Chondrocyte (in vitro differentiated cells): ENCODE data around the gene RUBCN. TPM values are rescaled to one million over a fixed set of nuclear protein-coding genes. Genes with fewer than 3 reads are reported as not detected.

Experiments used
- DNase-seq: peaks from one replicate; pipeline ENCODE4 v3.0.0; 2021; ENCODE audit warnings: mixed read lengths, low spot score
- H3K27ac Mint-ChIP-seq: one replicate; pipeline ENCODE4 v1.8.0; 2021; ENCODE audit warnings: mild to moderate bottlenecking, moderate library complexity, mixed read lengths; ENCODE audit not compliant: unreplicated experiment
- H3K27me3 Mint-ChIP-seq: 2 replicates; pipeline ENCODE4 v1.8.0; 2021; ENCODE audit warnings: low read depth, mixed read lengths
- H3K36me3 Mint-ChIP-seq: 2 replicates; pipeline ENCODE4 v1.8.0; 2021; ENCODE audit warnings: low read depth, mixed read lengths
- H3K4me1 Mint-ChIP-seq: 2 replicates; pipeline ENCODE4 v1.8.0; 2021; ENCODE audit warnings: low read depth, mild to moderate bottlenecking, mixed read lengths
- H3K4me3 Mint-ChIP-seq: one replicate; pipeline ENCODE4 v1.8.0; 2021; ENCODE audit warnings: mild to moderate bottlenecking, moderate library complexity, mixed read lengths; ENCODE audit not compliant: unreplicated experiment
- H3K9me3 Mint-ChIP-seq: 2 replicates; pipeline ENCODE4 v1.8.0; 2021; ENCODE audit warnings: low read depth, mixed read lengths
- long read RNA-seq: library from polyadenylated mRNA; stranded (forward); transcript quantifications from one replicate; pipeline ENCODE4 v2.0.0, GENCODE V29; 2021
- total RNA-seq: library from RNA; stranded (reverse); gene quantifications from 3 replicates; pipeline ENCODE4 v1.2.1, GENCODE V29; 2021
- TF ChIP-seq, protein P1 (sequence below): fragments of 200-600 bp; sonication (generic); IDR thresholded peaks from 2 replicates; pipeline ENCODE4 v1.5.0; 2021; ENCODE audit warnings: antibody characterized with exemption, mild to moderate bottlenecking, moderate library complexity

The RUBCN gene
- total RNA-seq, result 27.2 to 32.3 TPM (median 31.2 TPM) in 3 replicates
- long read RNA-seq, partial matches to known transcripts, result 2 of 5 reads
- long read RNA-seq, other reads (novel, unspliced or antisense), result 2 of 5 reads

DNA sequence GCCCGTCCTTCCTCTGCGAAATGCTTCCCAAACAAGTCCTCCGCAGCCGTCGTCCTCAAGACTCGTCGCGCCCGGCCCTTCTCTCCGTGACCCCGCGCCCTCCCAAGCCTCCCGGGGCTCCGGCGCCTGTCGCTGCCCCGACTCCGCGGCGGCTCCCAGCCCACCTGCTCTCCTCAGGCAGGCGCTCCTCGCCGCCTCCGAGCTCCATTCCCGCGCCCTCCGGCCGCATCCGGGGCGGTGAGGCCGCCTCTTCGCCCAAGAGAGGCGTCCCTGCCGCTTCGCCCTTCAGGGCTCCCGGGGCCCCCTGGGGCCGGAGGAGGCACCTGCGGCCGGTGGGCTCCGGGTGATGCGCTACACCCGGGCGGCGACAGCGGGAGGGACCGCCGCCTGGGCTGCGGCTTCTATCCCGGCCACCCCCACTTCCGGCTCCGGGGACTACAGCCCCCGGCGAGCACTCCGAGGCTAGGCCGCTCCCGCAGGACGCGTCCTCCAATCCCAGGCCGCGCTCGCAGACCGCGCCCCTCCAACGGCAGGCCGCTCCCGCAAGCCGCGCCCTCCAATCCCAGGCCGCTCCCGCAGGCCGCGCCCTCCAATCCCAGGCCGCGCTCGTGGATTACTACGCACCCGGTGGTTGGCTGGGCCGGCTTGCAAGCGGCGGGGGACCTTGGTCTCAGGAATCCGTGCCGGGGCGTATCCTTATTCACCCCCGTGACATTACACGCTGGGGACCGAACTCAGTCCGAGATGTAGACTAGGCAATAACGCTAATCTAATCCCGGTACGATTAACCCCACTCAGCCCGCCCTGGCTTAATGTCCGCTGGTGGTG is at the start of gene RUBCN:
RUBCN (minus strand) TSS at position 414 of the 828 bp plus-strand sequence; CDS start at position 229, 185 bp downstream.
- DNase-seq, result peak; percentile 98
- H3K27ac Mint-ChIP-seq, result peak within 1 kb of the TSS; percentile 96
- H3K4me1 Mint-ChIP-seq, result peaks cover 26% of the 10 kb centered on the region
- H3K36me3 Mint-ChIP-seq, result no peaks in the 10 kb centered on the region
- TF ChIP-seq, protein P1, sequence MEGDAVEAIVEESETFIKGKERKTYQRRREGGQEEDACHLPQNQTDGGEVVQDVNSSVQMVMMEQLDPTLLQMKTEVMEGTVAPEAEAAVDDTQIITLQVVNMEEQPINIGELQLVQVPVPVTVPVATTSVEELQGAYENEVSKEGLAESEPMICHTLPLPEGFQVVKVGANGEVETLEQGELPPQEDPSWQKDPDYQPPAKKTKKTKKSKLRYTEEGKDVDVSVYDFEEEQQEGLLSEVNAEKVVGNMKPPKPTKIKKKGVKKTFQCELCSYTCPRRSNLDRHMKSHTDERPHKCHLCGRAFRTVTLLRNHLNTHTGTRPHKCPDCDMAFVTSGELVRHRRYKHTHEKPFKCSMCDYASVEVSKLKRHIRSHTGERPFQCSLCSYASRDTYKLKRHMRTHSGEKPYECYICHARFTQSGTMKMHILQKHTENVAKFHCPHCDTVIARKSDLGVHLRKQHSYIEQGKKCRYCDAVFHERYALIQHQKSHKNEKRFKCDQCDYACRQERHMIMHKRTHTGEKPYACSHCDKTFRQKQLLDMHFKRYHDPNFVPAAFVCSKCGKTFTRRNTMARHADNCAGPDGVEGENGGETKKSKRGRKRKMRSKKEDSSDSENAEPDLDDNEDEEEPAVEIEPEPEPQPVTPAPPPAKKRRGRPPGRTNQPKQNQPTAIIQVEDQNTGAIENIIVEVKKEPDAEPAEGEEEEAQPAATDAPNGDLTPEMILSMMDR, result no peak
- no peaks in the 10 kb centered on the region for H3K27me3 Mint-ChIP-seq
- H3K9me3 Mint-ChIP-seq, result no peaks in the 10 kb centered on the region
- peak within 1 kb of the TSS; percentile 97 for H3K4me3 Mint-ChIP-seq

DNA sequence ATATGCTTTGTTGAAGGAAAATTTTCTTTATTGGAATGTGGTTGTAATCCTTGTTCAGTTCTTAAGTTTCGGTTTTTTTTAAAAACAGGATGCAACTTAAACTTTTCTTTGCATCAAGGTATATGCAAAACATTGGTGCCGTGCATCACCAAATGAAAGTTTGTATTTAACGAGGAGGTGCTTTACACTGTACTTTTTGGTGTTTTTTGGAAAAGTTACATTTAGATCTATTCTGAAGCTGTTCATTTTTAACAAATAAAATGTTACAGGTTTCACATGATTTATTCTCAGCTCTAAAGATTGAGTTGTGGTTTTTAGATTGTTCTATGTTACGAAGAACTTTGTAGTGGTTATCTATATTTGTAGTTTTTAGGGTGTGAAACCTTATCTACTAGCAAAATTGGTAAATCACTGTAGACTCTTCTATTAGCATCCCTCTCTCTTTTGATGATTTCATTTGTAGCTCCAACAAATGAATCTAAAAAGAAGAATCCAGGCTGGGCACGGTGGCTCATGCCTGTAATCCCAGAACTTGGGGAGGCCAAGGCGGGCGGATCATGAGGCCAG is 47.4 kb upstream of the RUBCN start:
- no peaks in the 10 kb centered on the region for H3K9me3 Mint-ChIP-seq
- peak overlapping the region; percentile 27 for H3K27ac Mint-ChIP-seq
- H3K36me3 Mint-ChIP-seq, result peaks cover 15% of the 10 kb centered on the region

DNA sequence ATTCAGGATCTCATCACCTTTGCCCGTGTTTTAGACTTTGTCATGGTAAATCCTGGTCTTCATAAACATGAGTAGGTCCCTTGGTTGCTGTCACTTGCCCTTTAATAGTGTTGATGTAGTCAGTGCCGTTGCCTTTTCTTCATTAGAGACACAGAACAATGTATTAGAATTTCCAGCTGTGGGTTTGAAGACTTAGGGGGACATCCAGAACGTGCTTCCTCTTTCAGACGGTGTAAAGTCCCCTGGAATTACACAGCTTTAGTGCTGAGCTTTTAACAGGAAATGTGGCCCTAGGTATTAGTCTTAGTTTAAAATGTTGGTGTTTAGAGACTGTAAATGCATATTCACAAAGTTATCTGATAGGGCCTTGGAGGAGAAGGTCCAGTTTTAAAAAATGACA is 45.5 kb upstream of the RUBCN start:
- Mint-ChIP-seq H3K4me3 (no peak overlapping the region), H3K27ac (no peak overlapping the region), H3K27me3 (no peaks in the 10 kb centered on the region), H3K9me3 (no peaks in the 10 kb centered on the region), H3K4me1 (no peaks in the 10 kb centered on the region), H3K36me3 (peaks cover 22% of the 10 kb centered on the region)
- TF ChIP-seq, protein P1, result no peak
- no peak for DNase-seq

More for the DNA sequence above, 47.4 kb upstream of the RUBCN start:
- TF ChIP-seq, protein P1, result no peak
- H3K4me3 Mint-ChIP-seq, result no peak overlapping the region
- H3K4me1 Mint-ChIP-seq, result peaks cover 4% of the 10 kb centered on the region
- H3K27me3 Mint-ChIP-seq, result no peaks in the 10 kb centered on the region
- DNase-seq, result no peak

DNA sequence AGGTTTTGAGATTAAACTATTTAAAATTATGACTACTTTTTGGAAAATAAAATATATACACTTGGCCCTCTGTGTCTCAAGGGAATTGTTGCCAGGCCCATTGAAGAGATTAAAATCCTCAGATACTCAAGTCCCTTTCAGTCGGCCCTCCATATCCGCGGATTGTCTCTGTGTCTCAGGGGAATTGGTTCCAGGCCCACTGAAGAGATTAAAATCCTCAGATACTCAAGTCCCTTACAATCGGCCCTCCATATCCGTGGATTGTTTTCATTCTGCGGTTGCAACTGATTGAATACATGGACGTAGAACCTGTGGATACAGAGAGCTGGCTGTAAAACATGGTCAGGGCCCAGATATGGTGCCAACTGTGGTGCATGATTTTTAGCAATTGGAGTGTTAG is 38.6 kb upstream of the RUBCN start:
- no peak overlapping the region for H3K27ac Mint-ChIP-seq
- no peaks in the 10 kb centered on the region for H3K9me3 Mint-ChIP-seq
- H3K4me1 Mint-ChIP-seq, result no peaks in the 10 kb centered on the region
- no peak for DNase-seq
- no peaks in the 10 kb centered on the region for H3K27me3 Mint-ChIP-seq
- TF ChIP-seq, protein P1, result no peak
- H3K4me3 Mint-ChIP-seq, result no peak overlapping the region
- H3K36me3 Mint-ChIP-seq, result peaks cover 32% of the 10 kb centered on the region

DNA sequence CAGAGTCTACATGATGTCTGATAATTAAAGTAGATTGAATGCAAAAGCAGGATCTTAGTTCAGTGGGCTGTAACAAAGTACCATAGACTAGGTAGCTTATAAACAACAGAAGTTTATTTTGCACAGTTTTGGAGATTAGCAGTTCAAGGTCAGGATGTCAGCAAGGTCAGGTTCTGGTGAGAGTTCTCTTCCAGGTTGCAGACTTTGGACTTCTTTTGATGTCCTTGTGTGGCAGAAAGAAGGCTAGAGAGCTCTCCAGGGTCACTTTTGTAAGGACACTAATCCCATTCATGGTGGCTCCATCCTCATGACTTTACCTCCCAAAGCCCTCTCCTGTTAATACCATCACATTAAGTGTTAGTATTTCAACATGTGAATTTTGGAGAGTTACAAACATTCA is 25.1 kb upstream of the RUBCN start:
- no peak overlapping the region for H3K4me3 Mint-ChIP-seq
- H3K27ac Mint-ChIP-seq, result no peak overlapping the region
- TF ChIP-seq, protein P1, result no peak
- H3K36me3 Mint-ChIP-seq, result peaks cover 8% of the 10 kb centered on the region
- H3K9me3 Mint-ChIP-seq, result no peaks in the 10 kb centered on the region
- no peaks in the 10 kb centered on the region for H3K27me3 Mint-ChIP-seq
- DNase-seq, result no peak
- H3K4me1 Mint-ChIP-seq, result no peaks in the 10 kb centered on the region
